Activated CD8-positive, alpha-beta T cell treated with anti-CD3 and anti-CD28 coated beads for 36 hours (primary cell): ENCODE data around the gene SLC35D2. TPM values are rescaled to one million over a fixed set of nuclear protein-coding genes. Genes with fewer than 3 reads are reported as not detected.

ENCODE experiments used
- ATAC-seq: fragments of 200-7000 bp; cut with Tn5 transposase; one replicate; pipeline ENCODE4 v1.10.0; 2021; ENCODE audit warnings: mild to moderate bottlenecking, moderate library complexity
- CTCF ChIA-PET: fragments of 350-600 bp; sonication (Branson Sonifier 250); formaldehyde crosslinking; loops from one replicate; lab custom pipeline; 2021; ENCODE audit warnings: antibody characterized with exemption; lab: Charles Lee
- POLR2A ChIA-PET: fragments of 350-600 bp; sonication (Branson Sonifier 250); formaldehyde crosslinking; loops from one replicate; lab custom pipeline; 2021; ENCODE audit warnings: antibody characterized with exemption; lab: Charles Lee
- DNase-seq: peaks from one replicate; pipeline ENCODE4 v3.0.0-alpha.2; 2020
- H3K27ac Mint-ChIP-seq: one replicate; pipeline ENCODE4 v1.8.0; 2021; ENCODE audit warnings: mild to moderate bottlenecking, mixed read lengths
- H3K27me3 Mint-ChIP-seq: one replicate; pipeline ENCODE4 v1.8.0; 2021; ENCODE audit warnings: mixed read lengths
- H3K36me3 Mint-ChIP-seq: one replicate; pipeline ENCODE4 v1.8.0; 2021; ENCODE audit warnings: low read depth, mixed read lengths
- H3K4me1 Mint-ChIP-seq: one replicate; pipeline ENCODE4 v1.8.0; 2021; ENCODE audit warnings: low read depth, mixed read lengths
- H3K4me3 Mint-ChIP-seq: one replicate; pipeline ENCODE4 v1.8.0; 2021; ENCODE audit warnings: mild to moderate bottlenecking, moderate library complexity, mixed read lengths
- H3K9me3 Mint-ChIP-seq: one replicate; pipeline ENCODE4 v1.8.0; 2021; ENCODE audit warnings: mixed read lengths
- intact Hi-C: fragments of 100-400 bp; cut with micrococcal nuclease; formaldehyde crosslinking; loops from one replicate; pipeline ENCODE4 v1.10.0; 2022
- total RNA-seq, 2 experiments: library from RNA; stranded (reverse); gene quantifications; one replicate each; pipeline ENCODE4 v1.2.3, GENCODE V29; 2021
- TF ChIP-seq, protein P1 (sequence below): fragments of 200-600 bp; IDR thresholded peaks from one replicate; pipeline ENCODE4 v1.8.0; 2022; ENCODE audit warnings: antibody characterized with exemption, mild to moderate bottlenecking

SLC35D2 gene
- total RNA-seq, 2 experiments from 2014 or later = 2.2 to 2.6 TPM

DNA sequence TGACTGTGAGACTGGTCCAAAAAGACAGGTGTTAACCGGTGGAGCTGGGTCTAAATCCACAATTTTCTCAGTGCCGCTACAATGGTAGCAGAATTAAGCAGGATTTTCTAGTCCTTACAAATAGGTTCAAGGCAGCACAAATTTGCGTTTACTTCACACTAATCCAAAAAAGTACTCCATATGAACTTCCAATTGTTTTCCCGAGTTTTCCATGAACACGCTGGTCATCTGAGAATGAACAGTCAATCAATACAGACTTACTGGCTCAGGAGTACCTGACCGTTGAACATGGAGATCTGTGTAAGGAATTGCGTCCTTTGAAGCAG lies 709 bp downstream of the SLC35D2 start:
- peak overlapping the region; percentile 67 for H3K4me3 Mint-ChIP-seq
- ChIA-PET POLR2A (interaction anchor here (0.7 to 1.7 kb wide), 2 partner anchors 17 to 27 kb away, joined by 3 to 6 read pairs; no protein-coding TSS in a partner anchor), CTCF (interaction anchor here (0.9 kb wide), 1 partner anchor 27 kb away, joined by 3 read pairs; no protein-coding TSS in a partner anchor)
- no peak overlapping the region for H3K27ac Mint-ChIP-seq
- intact Hi-C loops = no loop called here
- H3K36me3 Mint-ChIP-seq = peaks cover 24% of the 10 kb centered on the region
- H3K4me1 Mint-ChIP-seq = peaks cover 33% of the 10 kb centered on the region
- H3K9me3 Mint-ChIP-seq = no peaks in the 10 kb centered on the region
- TF ChIP-seq, protein P1, sequence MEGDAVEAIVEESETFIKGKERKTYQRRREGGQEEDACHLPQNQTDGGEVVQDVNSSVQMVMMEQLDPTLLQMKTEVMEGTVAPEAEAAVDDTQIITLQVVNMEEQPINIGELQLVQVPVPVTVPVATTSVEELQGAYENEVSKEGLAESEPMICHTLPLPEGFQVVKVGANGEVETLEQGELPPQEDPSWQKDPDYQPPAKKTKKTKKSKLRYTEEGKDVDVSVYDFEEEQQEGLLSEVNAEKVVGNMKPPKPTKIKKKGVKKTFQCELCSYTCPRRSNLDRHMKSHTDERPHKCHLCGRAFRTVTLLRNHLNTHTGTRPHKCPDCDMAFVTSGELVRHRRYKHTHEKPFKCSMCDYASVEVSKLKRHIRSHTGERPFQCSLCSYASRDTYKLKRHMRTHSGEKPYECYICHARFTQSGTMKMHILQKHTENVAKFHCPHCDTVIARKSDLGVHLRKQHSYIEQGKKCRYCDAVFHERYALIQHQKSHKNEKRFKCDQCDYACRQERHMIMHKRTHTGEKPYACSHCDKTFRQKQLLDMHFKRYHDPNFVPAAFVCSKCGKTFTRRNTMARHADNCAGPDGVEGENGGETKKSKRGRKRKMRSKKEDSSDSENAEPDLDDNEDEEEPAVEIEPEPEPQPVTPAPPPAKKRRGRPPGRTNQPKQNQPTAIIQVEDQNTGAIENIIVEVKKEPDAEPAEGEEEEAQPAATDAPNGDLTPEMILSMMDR = no peak
- ATAC-seq (no peak), DNase-seq (no peak)
- no peaks in the 10 kb centered on the region for H3K27me3 Mint-ChIP-seq

DNA sequence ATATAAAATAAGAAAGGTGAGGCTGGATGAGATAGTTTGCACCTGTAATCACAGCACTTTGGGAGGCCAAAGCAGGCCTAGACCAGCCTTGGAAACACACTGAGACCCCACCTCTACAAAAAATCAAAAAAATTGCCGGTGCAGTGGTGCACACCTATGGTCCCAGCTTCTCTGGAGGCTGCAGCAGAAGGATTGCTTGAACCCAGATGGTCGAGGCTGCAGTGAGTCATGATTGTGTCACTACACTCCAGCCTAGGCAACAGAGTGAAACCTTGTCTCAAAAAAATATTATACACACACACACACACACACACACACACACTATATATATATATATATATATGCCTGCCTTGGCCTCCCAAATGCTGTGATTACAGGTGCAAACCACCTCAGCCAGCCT lies 1.3 kb downstream of the SLC35D2 start:
- TF ChIP-seq, protein P1 = no peak
- no peaks in the 10 kb centered on the region for H3K27me3 Mint-ChIP-seq
- ChIA-PET CTCF (interaction anchor here (0.8 to 0.9 kb wide), 2 partner anchors 27 to 65 kb away, joined by 3 read pairs; no protein-coding TSS in a partner anchor), POLR2A (interaction anchor here (1.7 kb wide), 1 partner anchor 28 kb away, joined by 6 read pairs; no protein-coding TSS in a partner anchor)
- H3K36me3 Mint-ChIP-seq = peaks cover 20% of the 10 kb centered on the region
- intact Hi-C loops = no loop called here
- H3K4me1 Mint-ChIP-seq = peaks cover 33% of the 10 kb centered on the region
- no peaks in the 10 kb centered on the region for H3K9me3 Mint-ChIP-seq
- H3K4me3 Mint-ChIP-seq = no peak overlapping the region
- H3K27ac Mint-ChIP-seq = no peak overlapping the region
- ATAC-seq (peak; percentile 42), DNase-seq (peak; percentile 33)

GRCh38 chr9:96381696-96382095 lies 1.8 kb downstream of the SLC35D2 start:
- DNase-seq (no peak), ATAC-seq (no peak)
- ChIA-PET CTCF (interaction anchor here (0.8 kb wide), 1 partner anchor 65 kb away, joined by 3 read pairs; no protein-coding TSS in a partner anchor), POLR2A (interaction anchor here (1.7 kb wide), 1 partner anchor 28 kb away, joined by 6 read pairs; no protein-coding TSS in a partner anchor)
- no peak overlapping the region for H3K4me3 Mint-ChIP-seq
- H3K9me3 Mint-ChIP-seq = no peaks in the 10 kb centered on the region
- peaks cover 15% of the 10 kb centered on the region for H3K36me3 Mint-ChIP-seq
- peaks cover 33% of the 10 kb centered on the region for H3K4me1 Mint-ChIP-seq
- no peaks in the 10 kb centered on the region for H3K27me3 Mint-ChIP-seq
- TF ChIP-seq, protein P1 = no peak
- no peak overlapping the region for H3K27ac Mint-ChIP-seq
- intact Hi-C loops = no loop called here

DNA sequence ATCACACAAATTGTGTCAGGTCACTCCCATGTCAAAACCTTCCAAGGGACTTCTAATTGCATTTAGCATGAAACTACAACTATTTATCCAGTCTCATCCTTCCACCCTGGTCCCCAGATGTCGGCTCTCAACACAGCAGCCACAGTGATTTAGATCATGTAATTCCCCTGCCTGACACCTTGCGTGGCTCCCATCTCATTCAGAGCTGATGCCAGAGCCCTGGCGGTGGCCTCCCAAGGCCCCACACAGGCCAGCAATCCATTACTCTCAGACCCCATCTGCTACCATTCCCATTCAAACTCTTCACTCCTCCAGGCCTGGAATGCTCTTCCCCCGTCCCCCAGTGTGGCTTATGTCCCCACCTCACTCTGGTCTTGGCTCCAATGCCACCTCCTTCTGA lies 2.4 kb downstream of the SLC35D2 start:
- TF ChIP-seq, protein P1 = no peak
- ChIA-PET CTCF (interaction anchor here (0.8 kb wide), 1 partner anchor 64 kb away, joined by 3 read pairs; no protein-coding TSS in a partner anchor), POLR2A (no interaction called here)
- intact Hi-C loops = no loop called here
- DNase-seq (no peak), ATAC-seq (no peak)
- H3K4me1 Mint-ChIP-seq = peaks cover 33% of the 10 kb centered on the region
- H3K27ac Mint-ChIP-seq = no peak overlapping the region
- H3K27me3 Mint-ChIP-seq = no peaks in the 10 kb centered on the region
- no peak overlapping the region for H3K4me3 Mint-ChIP-seq
- H3K36me3 Mint-ChIP-seq = peaks cover 12% of the 10 kb centered on the region
- H3K9me3 Mint-ChIP-seq = no peaks in the 10 kb centered on the region

DNA sequence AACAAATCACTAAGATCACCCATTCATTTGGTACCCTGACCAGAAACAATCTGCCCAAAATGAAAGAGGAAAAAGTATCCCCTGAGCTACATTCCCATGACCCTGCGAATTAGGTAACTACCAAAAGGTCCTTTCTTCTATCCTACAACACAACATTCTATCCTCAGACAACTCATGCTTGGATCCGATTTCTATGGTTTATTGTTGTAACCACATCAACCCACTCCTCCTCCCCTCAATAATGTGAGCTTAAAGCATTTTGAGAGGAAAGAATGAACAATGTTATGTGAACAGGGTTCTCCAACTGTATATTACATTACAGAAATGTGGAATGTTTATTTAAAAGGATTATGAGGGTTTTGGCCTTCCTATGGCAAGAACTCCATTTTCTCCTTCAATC lies 4.0 kb downstream of the SLC35D2 start:
- Mint-ChIP-seq H3K36me3 (peaks cover 6% of the 10 kb centered on the region), H3K4me3 (no peak overlapping the region), H3K4me1 (peaks cover 32% of the 10 kb centered on the region), H3K27ac (no peak overlapping the region), H3K27me3 (no peaks in the 10 kb centered on the region), H3K9me3 (no peaks in the 10 kb centered on the region)
- DNase-seq = no peak
- CTCF ChIA-PET = no interaction called here
- POLR2A ChIA-PET = no interaction called here
- no peak for ATAC-seq
- intact Hi-C loops = no loop called here
- TF ChIP-seq, protein P1 = no peak
